HepG2 (cell line): Measurements from ENCODE around the gene RTP2. TPM values are rescaled to one million over a fixed set of nuclear protein-coding genes. Genes with fewer than 3 reads are reported as not detected.

Source experiments
- ARID2 ChIP-seq: sonication (generic); formaldehyde crosslinking; IDR thresholded peaks from 2 replicates; pipeline ENCODE4 v1.8.1; 2022; ENCODE audit warnings: mild to moderate bottlenecking, missing genetic modification reagents, borderline replicate concordance
- DMTF1 ChIP-seq: sonication (generic); formaldehyde crosslinking; IDR thresholded peaks from 2 replicates; pipeline ENCODE4 v1.4.0; 2020; ENCODE audit warnings: mild to moderate bottlenecking, missing genetic modification reagents
- FIP1L1 ChIP-seq: fragments of 200-400 bp; formaldehyde crosslinking; IDR thresholded peaks from 2 replicates; pipeline ENCODE4 v1.6.1; 2018; ENCODE audit warnings: low read depth, mild to moderate bottlenecking, low read length, moderate library complexity, borderline replicate concordance; ENCODE audit not compliant: insufficient read depth
- GRHL1 ChIP-seq: sonication (generic); formaldehyde crosslinking; conservative IDR thresholded peaks from 2 replicates; pipeline ENCODE4 v1.8.0; 2022; ENCODE audit warnings: missing genetic modification reagents
- MAF1 ChIP-seq: sonication (generic); formaldehyde crosslinking; IDR thresholded peaks from 2 replicates; pipeline ENCODE4 v1.5.0; 2020; ENCODE audit warnings: missing genetic modification reagents, borderline replicate concordance
- NR2C2 ChIP-seq: sonication (generic); formaldehyde crosslinking; IDR thresholded peaks from 2 replicates; pipeline ENCODE4 v1.4.0; 2020; ENCODE audit warnings: missing genetic modification reagents, mild to moderate bottlenecking, moderate library complexity, borderline replicate concordance
- PHF8 ChIP-seq: sonication (generic); formaldehyde crosslinking; IDR thresholded peaks from 2 replicates; pipeline ENCODE4 v1.5.0; 2020; ENCODE audit warnings: missing genetic modification reagents
- PITX1 ChIP-seq: sonication (generic); formaldehyde crosslinking; IDR thresholded peaks from 2 replicates; pipeline ENCODE4 v1.5.1; 2020; ENCODE audit warnings: mild to moderate bottlenecking, missing genetic modification reagents
- SNAI1 ChIP-seq: sonication (generic); formaldehyde crosslinking; IDR thresholded peaks from 2 replicates; pipeline ENCODE4 v1.5.0; 2020; ENCODE audit warnings: mild to moderate bottlenecking, missing genetic modification reagents, borderline replicate concordance
- SNAPC2 ChIP-seq: sonication (generic); formaldehyde crosslinking; IDR thresholded peaks from 2 replicates; pipeline ENCODE4 v1.8.1; 2022; ENCODE audit warnings: mild to moderate bottlenecking, missing genetic modification reagents
- ZBTB20 ChIP-seq: sonication (generic); formaldehyde crosslinking; IDR thresholded peaks from 2 replicates; pipeline ENCODE4 v1.8.1; 2023; ENCODE audit warnings: missing genetic modification reagents, low read depth, mild to moderate bottlenecking, borderline replicate concordance
- ZBTB40 ChIP-seq, 2 experiments: fragments of 450-650 bp in 1 of 2; sonication (generic) in 1 of 2; formaldehyde crosslinking in 1 of 2; IDR thresholded peaks; 2 replicates each; pipeline versions ENCODE4 v1.6.1 to v1.8.0; 2016 to 2022; ENCODE audit warnings: antibody characterized with exemption in 1 of 2, mild to moderate bottlenecking in 1 of 2, missing genetic modification reagents in 1 of 2
- ZNF431 ChIP-seq: sonication (generic); formaldehyde crosslinking; IDR thresholded peaks from 2 replicates; pipeline ENCODE4 v1.9.0; 2022; ENCODE audit warnings: missing genetic modification reagents, low read depth, mild to moderate bottlenecking, borderline replicate concordance
- ZNF501 ChIP-seq: sonication (generic); formaldehyde crosslinking; IDR thresholded peaks from 2 replicates; pipeline ENCODE4 v1.5.1; 2020; ENCODE audit warnings: mild to moderate bottlenecking, moderate library complexity, missing genetic modification reagents
- ZNF883 ChIP-seq: sonication (generic); formaldehyde crosslinking; IDR thresholded peaks from 2 replicates; pipeline ENCODE4 v1.5.1; 2020; ENCODE audit warnings: mild to moderate bottlenecking, missing genetic modification reagents; ENCODE audit errors: not compliant biosample characterization
- polyA plus RNA-seq, 8 experiments: library from polyadenylated mRNA; depleted of rRNA in 3 of 8; stranded (reverse) in 7 of 8; unstranded in 1 of 8; fragments of >200 nt; fragmentation: Illumina TruSeq in 4 of 8; extraction: Trizol in 4 of 8; gene quantifications; 2 replicates each; pipeline versions ENCODE4 v1.2.1 to v1.2.3, GENCODE V29; 2011 to 2016; ENCODE audit warnings: low read depth in 4 of 8, missing spikeins in 1 of 8, mixed read lengths in 1 of 8; ENCODE audit not compliant: insufficient read depth in 1 of 8
- total RNA-seq, 5 experiments: library from RNA; depleted of rRNA; stranded (reverse); fragments of >200 nt; fragmentation: Illumina TruSeq; extraction: Trizol; gene quantifications; 2 replicates each; pipeline ENCODE4 v1.2.3, GENCODE V29; 2016; ENCODE audit warnings: low read depth in 1 of 5

Gene RTP2
- total and polyA plus RNA-seq, 2 of the 13 experiments (the other 11 are each of a cell fraction or from before 2014, with no cell fraction given), result not detected

- TF ChIP-seq ZNF883 (peak; percentile 64), ARID2 (CRISPR knock-in tag) (no peak), ZNF431 (CRISPR knock-in tag) (no peak), ZBTB40 (IDR thresholded peaks at IDR 0.05) (no peak), ZBTB40 (CRISPR knock-in tag; IDR thresholded peaks at IDR 0.05) (peak; percentile 45; the same call in 1 of the 2 replicates), PHF8 (CRISPR knock-in tag) (peak; percentile 3; the same call in 1 of the 2 replicates), FIP1L1 (no peak), GRHL1 (no peak), DMTF1 (CRISPR knock-in tag) (no peak), MAF1 (CRISPR knock-in tag) (peak; percentile 54; the same call in 1 of the 2 replicates), ZBTB20 (peak; percentile 75; the same call in 1 of the 2 replicates), NR2C2 (CRISPR knock-in tag) (no peak; the same call in 1 of the 2 replicates), SNAPC2 (CRISPR knock-in tag) (peak; percentile 40; the same call in 1 of the 2 replicates), SNAI1 (CRISPR knock-in tag) (no peak), ZNF501 (peak; percentile 93), PITX1 (peak; percentile 70; the same call in 1 of the 2 replicates)
Measured at GRCh38 chr3:187750513-187751123, 48.3 kb upstream of the RTP2 start (continued).
